Measurements from ENCODE around the gene UBAC2. TPM values are rescaled to one million over a fixed set of nuclear protein-coding genes. Genes with fewer than 3 reads are reported as not detected.

Gene UBAC2
- total and polyA plus RNA-seq, 2 experiments from 2014 or later, result 71.2 to 130 TPM

DNA sequence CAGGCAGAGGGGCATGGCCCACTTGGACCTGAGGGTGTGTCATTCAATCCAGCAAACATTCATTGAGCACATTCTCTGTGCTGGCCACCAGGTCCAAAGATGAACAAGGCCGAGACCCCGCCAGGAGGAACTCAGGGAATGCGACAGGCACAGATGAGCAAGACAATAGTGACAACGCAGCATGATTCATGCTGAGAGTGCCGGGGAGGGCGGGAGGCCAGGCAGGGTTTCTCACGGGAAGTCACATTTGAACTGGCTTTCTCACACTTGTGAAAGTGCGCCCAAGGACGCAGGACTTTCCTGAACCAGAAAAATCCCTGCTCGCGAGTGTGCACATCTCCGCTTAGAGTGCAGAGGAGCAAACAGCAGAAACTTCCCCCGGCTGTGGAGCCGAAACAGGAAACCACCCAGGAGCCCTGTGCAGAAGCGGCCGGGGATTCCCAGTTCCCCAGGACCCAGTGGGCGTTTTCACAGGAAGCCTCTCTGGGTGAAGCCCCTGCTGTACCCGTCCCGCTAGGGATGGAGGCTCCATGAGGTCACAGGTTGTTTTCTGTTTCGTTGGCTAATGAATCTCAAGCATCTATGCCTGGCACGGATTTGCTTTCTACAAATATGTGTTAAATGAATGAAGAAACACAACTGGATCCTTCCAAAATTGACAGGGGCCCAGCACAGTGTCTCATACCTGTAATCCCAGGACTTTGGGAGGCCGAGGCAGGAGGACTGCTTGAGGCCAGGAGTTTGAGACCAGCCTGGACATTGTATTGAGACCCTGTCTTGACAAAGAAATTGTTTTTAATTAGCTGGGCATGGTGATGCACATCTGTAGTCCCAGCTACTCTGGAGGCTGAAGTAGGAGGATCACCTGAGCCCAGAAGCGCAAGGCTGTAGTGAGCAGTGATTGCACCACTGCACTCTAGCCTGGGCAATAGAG is 232.2 kb downstream of the UBAC2 start:
- Histone ChIP-seq H3K4me3 (no peak overlapping the region), H3K27me3 (no peaks in the 10 kb centered on the region), H3K4me1 (ENCODE audit: low read depth) (peaks cover 6% of the 10 kb centered on the region), H3K27ac (peak overlapping the region; percentile 66), H3K9me3 (ENCODE audit: low read depth) (no peaks in the 10 kb centered on the region), H3K36me3 (no peaks in the 10 kb centered on the region)
- DNase-seq (ENCODE audit: low read depth in 1 of 2, low spot score in 1 of 2), result peak; percentile 21 to 60
- TF ChIP-seq CTCF (IDR thresholded peaks at IDR 0.05; ENCODE audit: low read depth, low read length), result no peak

GRCh38 chr13:99433543-99434075 is 233.0 kb downstream of the UBAC2 start:
- Histone ChIP-seq H3K27ac (no peak overlapping the region), H3K4me1 (ENCODE audit: low read depth) (peaks cover 6% of the 10 kb centered on the region), H3K9me3 (ENCODE audit: low read depth) (no peaks in the 10 kb centered on the region), H3K36me3 (no peaks in the 10 kb centered on the region), H3K27me3 (no peaks in the 10 kb centered on the region), H3K4me3 (no peak overlapping the region)
- no peak for DNase-seq (ENCODE audit: low read depth in 1 of 2, low spot score in 1 of 2)
- TF ChIP-seq CTCF (IDR thresholded peaks at IDR 0.05; ENCODE audit: low read depth, low read length), result no peak

GRCh38 chr13:99434258-99434788 is 233.7 kb downstream of the UBAC2 start:
- H3K36me3 ChIP-seq, result no peaks in the 10 kb centered on the region
- H3K4me3 ChIP-seq, result no peak overlapping the region
- no peaks in the 10 kb centered on the region for H3K27me3 ChIP-seq
- no peaks in the 10 kb centered on the region for H3K9me3 ChIP-seq (ENCODE audit: low read depth)
- no peak for TF ChIP-seq CTCF (IDR thresholded peaks at IDR 0.05; ENCODE audit: low read depth, low read length)
- H3K27ac ChIP-seq, result no peak overlapping the region
- no peak for DNase-seq (ENCODE audit: low read depth in 1 of 2, low spot score in 1 of 2)
- H3K4me1 ChIP-seq (ENCODE audit: low read depth), result peaks cover 6% of the 10 kb centered on the region

GRCh38 chr13:99435116-99435515 is 234.5 kb downstream of the UBAC2 start:
- TF ChIP-seq CTCF (IDR thresholded peaks at IDR 0.05; ENCODE audit: low read depth, low read length), result no peak
- no peak for DNase-seq (ENCODE audit: low read depth in 1 of 2, low spot score in 1 of 2)

GRCh38 chr13:99435998-99436397 is 235.3 kb downstream of the UBAC2 start:
- H3K27ac ChIP-seq, result no peak overlapping the region
- no peaks in the 10 kb centered on the region for H3K9me3 ChIP-seq (ENCODE audit: low read depth)
- TF ChIP-seq CTCF (IDR thresholded peaks at IDR 0.05; ENCODE audit: low read depth, low read length), result no peak
- no peaks in the 10 kb centered on the region for H3K36me3 ChIP-seq
- no peak for DNase-seq (ENCODE audit: low read depth in 1 of 2, low spot score in 1 of 2)
- H3K27me3 ChIP-seq, result no peaks in the 10 kb centered on the region
- H3K4me1 ChIP-seq (ENCODE audit: low read depth), result peaks cover 6% of the 10 kb centered on the region
- H3K4me3 ChIP-seq, result no peak overlapping the region

More at GRCh38 chr13:99435116-99435515, 234.5 kb downstream of the UBAC2 start:
- Histone ChIP-seq H3K27me3 (no peaks in the 10 kb centered on the region), H3K27ac (no peak overlapping the region), H3K36me3 (no peaks in the 10 kb centered on the region), H3K4me3 (no peak overlapping the region), H3K9me3 (ENCODE audit: low read depth) (no peaks in the 10 kb centered on the region), H3K4me1 (ENCODE audit: low read depth) (peaks cover 6% of the 10 kb centered on the region)

Other genes starting within 250 kb of the UBAC2 start
- gene DOCK9, start 222.8 kb upstream of the UBAC2 start, total RNA-seq, result 32.8 and 61.3 TPM in 2 replicates
- 33.2 and 39.1 TPM in 2 replicates for gene DOCK9, start 222.8 kb upstream of the UBAC2 start, polyA plus RNA-seq
- gene GPR18, start 57.5 kb downstream of the UBAC2 start, total RNA-seq, result not detected in 2 replicates
- gene GPR18, start 57.5 kb downstream of the UBAC2 start, polyA plus RNA-seq, result 0.31 and 1.2 TPM in 2 replicates
- gene GPR183, start 106.5 kb downstream of the UBAC2 start, total RNA-seq, result 11.5 and 11.6 TPM in 2 replicates
- 17.1 and 21.1 TPM in 2 replicates for gene GPR183, start 106.5 kb downstream of the UBAC2 start, polyA plus RNA-seq